Epithelial cell of proximal tubule (primary cell): ENCODE measurements around the gene PRMT5. TPM values are rescaled to one million over a fixed set of nuclear protein-coding genes. Genes with fewer than 3 reads are reported as not detected.

Experiments
- DNase-seq: peaks from one replicate; pipeline ENCODE4 v3.0.0-alpha.2; 2011; ENCODE audit warnings: low read depth
- H3K4me3 ChIP-seq: 2 replicates; pipeline ENCODE4 v1.5.1; 2011; ENCODE audit warnings: low read depth, mild to moderate bottlenecking, low read length
- total RNA-seq: library from RNA; depleted of rRNA; stranded (reverse); fragments of >200 nt; gene quantifications from 2 replicates; pipeline ENCODE4 v1.2.3, GENCODE V29; 2015
- TF ChIP-seq, protein P1 (sequence below): conservative IDR thresholded peaks from 2 replicates; pipeline ENCODE4 v1.5.1; 2012; ENCODE audit warnings: low read depth, mild to moderate bottlenecking, low read length

The PRMT5 gene
- total RNA-seq, 1 donor from 2014 or later: 70.5 TPM

DNA sequence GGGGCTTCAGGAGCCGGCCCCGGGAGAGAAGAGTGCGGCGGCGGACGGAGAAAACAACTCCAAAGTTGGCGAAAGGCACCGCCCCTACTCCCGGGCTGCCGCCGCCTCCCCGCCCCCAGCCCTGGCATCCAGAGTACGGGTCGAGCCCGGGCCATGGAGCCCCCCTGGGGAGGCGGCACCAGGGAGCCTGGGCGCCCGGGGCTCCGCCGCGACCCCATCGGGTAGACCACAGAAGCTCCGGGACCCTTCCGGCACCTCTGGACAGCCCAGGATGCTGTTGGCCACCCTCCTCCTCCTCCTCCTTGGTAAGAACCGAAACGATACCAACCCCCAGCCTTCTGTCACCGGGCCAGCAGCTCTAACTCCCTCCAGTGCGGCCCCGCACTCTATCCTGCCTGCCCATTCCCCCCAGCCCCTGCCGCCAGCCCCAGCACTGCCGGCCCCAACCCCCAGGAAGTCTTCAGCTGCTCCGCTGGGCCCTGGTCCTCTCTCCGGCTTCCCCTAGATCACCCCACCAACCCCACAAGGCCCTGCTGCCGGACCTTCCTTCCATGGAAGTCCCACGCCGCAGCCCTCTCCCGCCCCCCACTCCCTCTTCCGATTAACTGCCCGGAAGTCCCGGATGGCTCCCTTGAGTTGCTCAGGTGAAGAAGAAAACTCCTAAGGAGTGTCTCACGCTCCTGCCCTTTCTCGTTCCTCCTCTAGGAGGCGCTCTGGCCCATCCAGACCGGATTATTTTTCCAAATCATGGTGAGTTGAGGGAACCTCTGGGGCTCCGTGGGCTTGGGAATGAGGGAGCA, 56.9 kb downstream of the PRMT5 start:
- TF ChIP-seq, protein P1, sequence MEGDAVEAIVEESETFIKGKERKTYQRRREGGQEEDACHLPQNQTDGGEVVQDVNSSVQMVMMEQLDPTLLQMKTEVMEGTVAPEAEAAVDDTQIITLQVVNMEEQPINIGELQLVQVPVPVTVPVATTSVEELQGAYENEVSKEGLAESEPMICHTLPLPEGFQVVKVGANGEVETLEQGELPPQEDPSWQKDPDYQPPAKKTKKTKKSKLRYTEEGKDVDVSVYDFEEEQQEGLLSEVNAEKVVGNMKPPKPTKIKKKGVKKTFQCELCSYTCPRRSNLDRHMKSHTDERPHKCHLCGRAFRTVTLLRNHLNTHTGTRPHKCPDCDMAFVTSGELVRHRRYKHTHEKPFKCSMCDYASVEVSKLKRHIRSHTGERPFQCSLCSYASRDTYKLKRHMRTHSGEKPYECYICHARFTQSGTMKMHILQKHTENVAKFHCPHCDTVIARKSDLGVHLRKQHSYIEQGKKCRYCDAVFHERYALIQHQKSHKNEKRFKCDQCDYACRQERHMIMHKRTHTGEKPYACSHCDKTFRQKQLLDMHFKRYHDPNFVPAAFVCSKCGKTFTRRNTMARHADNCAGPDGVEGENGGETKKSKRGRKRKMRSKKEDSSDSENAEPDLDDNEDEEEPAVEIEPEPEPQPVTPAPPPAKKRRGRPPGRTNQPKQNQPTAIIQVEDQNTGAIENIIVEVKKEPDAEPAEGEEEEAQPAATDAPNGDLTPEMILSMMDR: peak; percentile 99
- peak overlapping the region; percentile 97 for H3K4me3 ChIP-seq
- no peak for DNase-seq

- peak within 1 kb of the TSS; percentile 97 for H3K4me3 ChIP-seq
- DNase-seq: no peak
- TF ChIP-seq, protein P1: no peak
Measured at GRCh38 chr14:22871224-22872032, 57.7 kb downstream of the PRMT5 start, which contains the start of gene LRP10. TSS of gene LRP10 (plus strand) at chr14:22871740. CDS start at chr14:22872304, 564 bp downstream.

DNA sequence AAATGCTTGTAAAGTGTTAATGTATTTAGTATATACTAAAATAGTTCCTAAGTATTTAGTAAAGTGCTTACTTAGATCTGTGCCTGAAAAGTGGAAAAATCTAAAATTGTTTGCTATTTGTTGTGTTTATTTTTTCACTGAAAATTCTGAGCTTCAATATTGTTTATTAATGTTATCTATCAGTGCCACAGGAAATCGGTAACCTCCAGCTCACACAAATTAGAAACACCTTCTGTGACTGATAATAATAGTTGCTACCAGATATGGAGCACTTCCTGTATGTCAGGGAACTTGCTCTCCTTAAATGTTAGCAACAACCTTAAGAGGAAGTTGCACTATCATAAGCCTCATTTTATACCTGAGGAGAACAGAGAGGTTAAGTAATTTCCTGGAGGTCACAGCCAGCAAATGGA, 58.4 kb downstream of the PRMT5 start:
- TF ChIP-seq, protein P1: no peak
- peak overlapping the region; percentile 97 for H3K4me3 ChIP-seq
- DNase-seq: no peak

Other genes with a start within 250 kb of the PRMT5 start
- 99.2 and 109 TPM in 2 replicates for gene OXA1L, start 162.7 kb downstream of the PRMT5 start, total RNA-seq
- 3.5 and 5.6 TPM in 2 replicates for gene SLC7A7, start 113.9 kb downstream of the PRMT5 start, total RNA-seq
- 160 and 224 TPM in 2 replicates for gene MRPL52, start 99.5 kb downstream of the PRMT5 start, total RNA-seq
- gene MMP14, start 92.8 kb downstream of the PRMT5 start, total RNA-seq: 224 and 227 TPM in 2 replicates
- 82.5 and 102 TPM in 2 replicates for gene LRP10, start 57.6 kb downstream of the PRMT5 start, total RNA-seq
- 0.17 and 0.80 TPM in 2 replicates for gene REM2, start 46.2 kb downstream of the PRMT5 start, total RNA-seq
- gene RBM23, start 10.2 kb downstream of the PRMT5 start, total RNA-seq: 76.4 and 90.6 TPM in 2 replicates
- gene HAUS4, start 27.7 kb upstream of the PRMT5 start, total RNA-seq: 40.0 and 70.5 TPM in 2 replicates
- 63.2 and 105 TPM in 2 replicates for gene AJUBA, start 53.2 kb upstream of the PRMT5 start, total RNA-seq
- gene C14orf93, start 80.8 kb upstream of the PRMT5 start, total RNA-seq: 6.0 and 9.4 TPM in 2 replicates
- 388 and 413 TPM in 2 replicates for gene PSMB5, start 105.5 kb upstream of the PRMT5 start, total RNA-seq
- gene PSMB11, start 112.8 kb upstream of the PRMT5 start, total RNA-seq: not detected in 2 replicates
- 11.1 and 17.7 TPM in 2 replicates for gene CDH24, start 128.1 kb upstream of the PRMT5 start, total RNA-seq
- 84.1 and 85.2 TPM in 2 replicates for gene ACIN1, start 165.8 kb upstream of the PRMT5 start, total RNA-seq
- gene C14orf119, start 166.1 kb upstream of the PRMT5 start, total RNA-seq: 27.3 and 53.8 TPM in 2 replicates
- not detected in 2 replicates for gene CIROP, start 175.6 kb upstream of the PRMT5 start, total RNA-seq
- gene CEBPE, start 189.9 kb upstream of the PRMT5 start, total RNA-seq: not detected in 2 replicates